Neural progenitor cell (in vitro differentiated cells): ENCODE measurements around the gene TTC23L.
"Not testable (repeated sequence)": the region's sequence is repeated elsewhere in the genome, so short reads cannot be mapped to it uniquely, and the experiment has no call there.

ENCODE experiments used
- CTCF ChIP-seq: fragments of 200-600 bp; sonication (generic); IDR thresholded peaks from 2 replicates; pipeline ENCODE4 v1.5.1; 2017; ENCODE audit warnings: antibody characterized with exemption, mild to moderate bottlenecking
- EZH2 ChIP-seq: fragments of 200-600 bp; sonication (generic); IDR thresholded peaks from 2 replicates; pipeline ENCODE4 v1.6.1; 2017; ENCODE audit warnings: antibody characterized with exemption, mild to moderate bottlenecking, moderate library complexity
- EZH2phosphoT487 ChIP-seq: fragments of 200-600 bp; sonication (generic); IDR thresholded peaks from 2 replicates; pipeline ENCODE4 v1.6.1; 2017; ENCODE audit warnings: antibody characterized with exemption

- not testable (repeated sequence) for TF ChIP-seq CTCF, EZH2, EZH2phosphoT487
Observed at GRCh38 chr5:34923256-34923655, 84.3 kb downstream of the TTC23L start.
